ENCODE measurements around the gene QTRT2. TPM values are rescaled to one million over a fixed set of nuclear protein-coding genes. Genes with fewer than 3 reads are reported as not detected.
A peak's percentile ranks its signal among the peaks of the same experiment; 100 is the strongest.

QTRT2 gene
- total and polyA plus RNA-seq, 2 experiments from 2014 or later, result 8.7 to 12.3 TPM

- Histone ChIP-seq H3K4me3 (no peak overlapping the region), H3K27me3 (no peaks in the 10 kb centered on the region), H3K4me1 (ENCODE audit: low read depth) (no peaks in the 10 kb centered on the region), H3K36me3 (no peaks in the 10 kb centered on the region), H3K9me3 (ENCODE audit: low read depth) (no peaks in the 10 kb centered on the region), H3K27ac (no peak overlapping the region)
- DNase-seq (ENCODE audit: low read depth in 1 of 2, low spot score in 1 of 2), result peak in 1 of 2 donors; percentile 2
- TF ChIP-seq, protein P1, sequence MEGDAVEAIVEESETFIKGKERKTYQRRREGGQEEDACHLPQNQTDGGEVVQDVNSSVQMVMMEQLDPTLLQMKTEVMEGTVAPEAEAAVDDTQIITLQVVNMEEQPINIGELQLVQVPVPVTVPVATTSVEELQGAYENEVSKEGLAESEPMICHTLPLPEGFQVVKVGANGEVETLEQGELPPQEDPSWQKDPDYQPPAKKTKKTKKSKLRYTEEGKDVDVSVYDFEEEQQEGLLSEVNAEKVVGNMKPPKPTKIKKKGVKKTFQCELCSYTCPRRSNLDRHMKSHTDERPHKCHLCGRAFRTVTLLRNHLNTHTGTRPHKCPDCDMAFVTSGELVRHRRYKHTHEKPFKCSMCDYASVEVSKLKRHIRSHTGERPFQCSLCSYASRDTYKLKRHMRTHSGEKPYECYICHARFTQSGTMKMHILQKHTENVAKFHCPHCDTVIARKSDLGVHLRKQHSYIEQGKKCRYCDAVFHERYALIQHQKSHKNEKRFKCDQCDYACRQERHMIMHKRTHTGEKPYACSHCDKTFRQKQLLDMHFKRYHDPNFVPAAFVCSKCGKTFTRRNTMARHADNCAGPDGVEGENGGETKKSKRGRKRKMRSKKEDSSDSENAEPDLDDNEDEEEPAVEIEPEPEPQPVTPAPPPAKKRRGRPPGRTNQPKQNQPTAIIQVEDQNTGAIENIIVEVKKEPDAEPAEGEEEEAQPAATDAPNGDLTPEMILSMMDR (IDR thresholded peaks at IDR 0.05; ENCODE audit: low read depth, low read length), result no peak
Measured at GRCh38 chr3:114110439-114110838, 53.9 kb downstream of the QTRT2 start.

- no peaks in the 10 kb centered on the region for H3K36me3 ChIP-seq
- no peaks in the 10 kb centered on the region for H3K9me3 ChIP-seq (ENCODE audit: low read depth)
- H3K4me1 ChIP-seq (ENCODE audit: low read depth), result no peaks in the 10 kb centered on the region
- H3K27ac ChIP-seq, result no peak overlapping the region
- DNase-seq (ENCODE audit: low read depth in 1 of 2, low spot score in 1 of 2), result no peak
- H3K4me3 ChIP-seq, result no peak overlapping the region
- TF ChIP-seq, protein P1 (IDR thresholded peaks at IDR 0.05; ENCODE audit: low read depth, low read length), result no peak
- no peaks in the 10 kb centered on the region for H3K27me3 ChIP-seq
Measured at GRCh38 chr3:114111060-114111770, 54.7 kb downstream of the QTRT2 start.

DNA sequence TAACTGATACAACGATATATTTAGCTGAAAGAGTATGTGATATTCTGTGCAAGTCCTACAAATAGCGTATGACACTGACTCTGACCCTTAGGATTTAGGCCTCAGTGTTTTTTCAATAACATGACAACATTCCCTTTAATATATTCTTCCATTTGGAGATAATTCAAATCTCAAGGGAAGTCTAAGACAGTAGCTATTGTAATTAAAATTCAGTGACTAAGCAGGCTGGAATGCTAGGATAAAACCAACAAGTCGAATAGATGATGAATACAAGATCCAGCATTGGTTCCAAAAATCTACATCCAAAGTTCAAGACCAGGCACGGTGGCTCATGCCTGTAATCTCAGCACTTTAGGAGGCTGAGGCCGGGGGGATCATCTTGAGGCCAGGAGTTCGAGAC lies 56.2 kb downstream of the QTRT2 start:
- TF ChIP-seq, protein P1 (IDR thresholded peaks at IDR 0.05; ENCODE audit: low read depth, low read length), result no peak
- no peak overlapping the region for H3K27ac ChIP-seq
- no peaks in the 10 kb centered on the region for H3K27me3 ChIP-seq
- H3K9me3 ChIP-seq (ENCODE audit: low read depth), result no peaks in the 10 kb centered on the region
- H3K36me3 ChIP-seq, result no peaks in the 10 kb centered on the region
- H3K4me3 ChIP-seq, result no peak overlapping the region
- peak in 1 of 2 donors; percentile 41 for DNase-seq (ENCODE audit: low read depth in 1 of 2, low spot score in 1 of 2)
- H3K4me1 ChIP-seq (ENCODE audit: low read depth), result no peaks in the 10 kb centered on the region

DNA sequence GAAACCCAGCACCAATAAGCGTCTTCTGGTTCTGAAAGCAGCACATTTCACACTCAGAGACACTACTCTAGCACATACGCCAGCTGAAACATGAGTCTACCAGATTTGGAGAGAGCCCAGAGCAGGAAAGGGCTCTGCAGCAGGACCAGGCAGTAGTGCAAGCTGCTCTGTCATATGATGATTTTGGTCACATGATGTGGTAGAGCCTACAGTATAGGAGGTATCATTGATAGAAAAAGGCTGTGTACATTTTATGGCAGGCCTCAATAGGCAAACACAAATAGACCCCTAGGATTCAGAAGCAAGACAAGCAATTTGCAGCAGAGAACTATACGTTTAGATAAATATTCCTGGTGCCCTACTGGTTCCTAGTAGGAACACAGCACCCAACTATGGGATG lies 58.2 kb downstream of the QTRT2 start:
- no peaks in the 10 kb centered on the region for H3K4me1 ChIP-seq (ENCODE audit: low read depth)
- no peaks in the 10 kb centered on the region for H3K36me3 ChIP-seq
- no peaks in the 10 kb centered on the region for H3K27me3 ChIP-seq
- no peaks in the 10 kb centered on the region for H3K9me3 ChIP-seq (ENCODE audit: low read depth)
- no peak overlapping the region for H3K27ac ChIP-seq
- TF ChIP-seq, protein P1 (IDR thresholded peaks at IDR 0.05; ENCODE audit: low read depth, low read length), result no peak
- H3K4me3 ChIP-seq, result no peak overlapping the region
- no peak for DNase-seq (ENCODE audit: low read depth in 1 of 2, low spot score in 1 of 2)

DNA sequence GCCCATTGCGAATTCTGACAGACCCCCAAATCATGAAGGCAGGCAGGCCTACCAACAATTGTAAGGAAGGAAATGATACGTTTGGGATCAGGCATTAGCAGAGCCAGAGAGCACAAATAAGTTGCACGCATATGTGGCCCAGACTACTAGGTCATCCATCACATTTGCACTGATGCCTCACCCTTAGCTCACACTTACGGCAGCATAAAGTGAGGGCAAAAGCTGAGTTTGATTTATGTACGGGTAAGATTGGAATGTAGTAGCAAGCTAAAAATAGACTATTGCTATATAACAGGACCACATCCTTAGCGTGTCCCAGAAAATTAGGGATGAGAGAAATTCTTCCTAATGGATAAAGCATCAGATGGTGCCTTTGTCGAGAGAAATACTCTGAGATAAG lies 58.6 kb downstream of the QTRT2 start:
- Histone ChIP-seq H3K36me3 (no peaks in the 10 kb centered on the region), H3K4me1 (ENCODE audit: low read depth) (peaks cover 1% of the 10 kb centered on the region), H3K9me3 (ENCODE audit: low read depth) (no peaks in the 10 kb centered on the region), H3K27me3 (no peaks in the 10 kb centered on the region), H3K4me3 (no peak overlapping the region), H3K27ac (no peak overlapping the region)
- no peak for DNase-seq (ENCODE audit: low read depth in 1 of 2, low spot score in 1 of 2)
- TF ChIP-seq, protein P1 (IDR thresholded peaks at IDR 0.05; ENCODE audit: low read depth, low read length), result no peak
